HepG2 (cell line): ENCODE results near the gene CILP2. TPM values are rescaled to one million over a fixed set of nuclear protein-coding genes. Genes with fewer than 3 reads are reported as not detected.

Experiments
- KDM2A ChIP-seq: sonication (generic); formaldehyde crosslinking; IDR thresholded peaks from 2 replicates; pipeline ENCODE4 v1.4.0; 2020; ENCODE audit warnings: low read depth, missing genetic modification reagents, borderline replicate concordance
- KDM5A ChIP-seq: fragments of 200-600 bp; sonication (generic); IDR thresholded peaks from 2 replicates; pipeline ENCODE4 v1.7.0; 2018; ENCODE audit warnings: antibody characterized with exemption, mild to moderate bottlenecking, low read length, borderline replicate concordance
- MEF2D ChIP-seq: sonication (generic); formaldehyde crosslinking; IDR thresholded peaks from 2 replicates; pipeline ENCODE4 v1.5.1; 2020; ENCODE audit warnings: mild to moderate bottlenecking, missing genetic modification reagents
- NFATC3 ChIP-seq: sonication (generic); formaldehyde crosslinking; IDR thresholded peaks from 2 replicates; pipeline ENCODE4 v1.5.1; 2020; ENCODE audit warnings: mild to moderate bottlenecking, missing genetic modification reagents
- STAG1 ChIP-seq: sonication (generic); formaldehyde crosslinking; IDR thresholded peaks from 2 replicates; pipeline ENCODE4 v1.4.0; 2020; ENCODE audit warnings: missing genetic modification reagents
- YEATS2 ChIP-seq: sonication (generic); formaldehyde crosslinking; IDR thresholded peaks from 2 replicates; pipeline ENCODE4 v1.4.0; 2020; ENCODE audit warnings: missing genetic modification reagents, borderline replicate concordance
- ZBTB43 ChIP-seq: sonication (generic); formaldehyde crosslinking; conservative IDR thresholded peaks from 2 replicates; pipeline ENCODE4 v1.4.0; 2020; ENCODE audit warnings: missing genetic modification reagents
- ZNF350 ChIP-seq: sonication (generic); formaldehyde crosslinking; IDR thresholded peaks from 2 replicates; pipeline ENCODE4 v1.4.0; 2020; ENCODE audit warnings: mild to moderate bottlenecking, low read depth, missing genetic modification reagents, borderline replicate concordance
- ZNF558 ChIP-seq: sonication (generic); formaldehyde crosslinking; IDR thresholded peaks from 2 replicates; pipeline ENCODE4 v1.9.0; 2022; ENCODE audit warnings: mild to moderate bottlenecking, missing genetic modification reagents, borderline replicate concordance
- polyA plus RNA-seq, 8 experiments: library from polyadenylated mRNA; depleted of rRNA in 3 of 8; stranded (reverse) in 7 of 8; unstranded in 1 of 8; fragments of >200 nt; fragmentation: Illumina TruSeq in 4 of 8; extraction: Trizol in 4 of 8; gene quantifications; 2 replicates each; pipeline versions ENCODE4 v1.2.1 to v1.2.3, GENCODE V29; 2011 to 2016; ENCODE audit warnings: low read depth in 4 of 8, missing spikeins in 1 of 8, mixed read lengths in 1 of 8; ENCODE audit not compliant: insufficient read depth in 1 of 8
- total RNA-seq, 5 experiments: library from RNA; depleted of rRNA; stranded (reverse); fragments of >200 nt; fragmentation: Illumina TruSeq; extraction: Trizol; gene quantifications; 2 replicates each; pipeline ENCODE4 v1.2.3, GENCODE V29; 2016; ENCODE audit warnings: low read depth in 1 of 5
- TF ChIP-seq, protein P1 (sequence below): sonication (generic); formaldehyde crosslinking; IDR thresholded peaks from 2 replicates; pipeline ENCODE4 v1.5.0; 2020; ENCODE audit warnings: mild to moderate bottlenecking, missing genetic modification reagents, moderate library complexity
- TF ChIP-seq, protein P2 (sequence below): sonication (generic); formaldehyde crosslinking; IDR thresholded peaks from 2 replicates; pipeline ENCODE4 v1.8.0; 2022; ENCODE audit warnings: low read depth, missing genetic modification reagents
- TF ChIP-seq, protein P3 (sequence below): sonication (generic); formaldehyde crosslinking; IDR thresholded peaks from 2 replicates; pipeline ENCODE4 v1.5.1; 2020; ENCODE audit warnings: mild to moderate bottlenecking, missing genetic modification reagents, borderline replicate concordance
- TF ChIP-seq, protein P4 (sequence below): sonication (generic); formaldehyde crosslinking; IDR thresholded peaks from 2 replicates; pipeline ENCODE4 v1.4.0; 2020; ENCODE audit warnings: missing genetic modification reagents, borderline replicate concordance

CILP2 gene
- total and polyA plus RNA-seq, 2 of the 13 experiments (the other 11 are each of a cell fraction or from before 2014, with no cell fraction given), result 0.09 to 0.37 TPM

- TF ChIP-seq KDM2A (0 out of 2 replicates have a peak, but pooled peaks have one; percentile 22), KDM5A (no peak), YEATS2 (CRISPR knock-in tag) (no peak), STAG1 (CRISPR knock-in tag) (peak; percentile 88), ZNF558 (CRISPR knock-in tag) (no peak), ZNF350 (CRISPR knock-in tag) (peak; percentile 40; the same call in 1 of the 2 replicates), NFATC3 (CRISPR knock-in tag) (no peak), ZBTB43 (CRISPR knock-in tag) (no peak), MEF2D (0 out of 2 replicates have a peak, but pooled peaks have one; percentile 41)
- TF ChIP-seq, protein P1, sequence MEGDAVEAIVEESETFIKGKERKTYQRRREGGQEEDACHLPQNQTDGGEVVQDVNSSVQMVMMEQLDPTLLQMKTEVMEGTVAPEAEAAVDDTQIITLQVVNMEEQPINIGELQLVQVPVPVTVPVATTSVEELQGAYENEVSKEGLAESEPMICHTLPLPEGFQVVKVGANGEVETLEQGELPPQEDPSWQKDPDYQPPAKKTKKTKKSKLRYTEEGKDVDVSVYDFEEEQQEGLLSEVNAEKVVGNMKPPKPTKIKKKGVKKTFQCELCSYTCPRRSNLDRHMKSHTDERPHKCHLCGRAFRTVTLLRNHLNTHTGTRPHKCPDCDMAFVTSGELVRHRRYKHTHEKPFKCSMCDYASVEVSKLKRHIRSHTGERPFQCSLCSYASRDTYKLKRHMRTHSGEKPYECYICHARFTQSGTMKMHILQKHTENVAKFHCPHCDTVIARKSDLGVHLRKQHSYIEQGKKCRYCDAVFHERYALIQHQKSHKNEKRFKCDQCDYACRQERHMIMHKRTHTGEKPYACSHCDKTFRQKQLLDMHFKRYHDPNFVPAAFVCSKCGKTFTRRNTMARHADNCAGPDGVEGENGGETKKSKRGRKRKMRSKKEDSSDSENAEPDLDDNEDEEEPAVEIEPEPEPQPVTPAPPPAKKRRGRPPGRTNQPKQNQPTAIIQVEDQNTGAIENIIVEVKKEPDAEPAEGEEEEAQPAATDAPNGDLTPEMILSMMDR (CRISPR knock-in tag), result peak; percentile 88
- TF ChIP-seq, protein P2, sequence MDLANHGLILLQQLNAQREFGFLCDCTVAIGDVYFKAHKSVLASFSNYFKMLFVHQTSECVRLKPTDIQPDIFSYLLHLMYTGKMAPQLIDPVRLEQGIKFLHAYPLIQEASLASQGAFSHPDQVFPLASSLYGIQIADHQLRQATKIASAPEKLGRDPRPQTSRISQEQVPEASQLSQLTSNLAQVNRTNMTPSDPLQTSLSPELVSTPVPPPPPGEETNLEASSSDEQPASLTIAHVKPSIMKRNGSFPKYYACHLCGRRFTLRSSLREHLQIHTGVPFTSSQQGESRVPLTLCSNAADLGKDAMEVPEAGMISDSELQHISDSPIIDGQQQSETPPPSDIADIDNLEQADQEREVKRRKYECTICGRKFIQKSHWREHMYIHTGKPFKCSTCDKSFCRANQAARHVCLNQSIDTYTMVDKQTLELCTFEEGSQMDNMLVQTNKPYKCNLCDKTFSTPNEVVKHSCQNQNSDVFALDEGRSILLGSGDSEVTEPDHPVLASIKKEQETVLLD, result no peak
- TF ChIP-seq, protein P3, sequence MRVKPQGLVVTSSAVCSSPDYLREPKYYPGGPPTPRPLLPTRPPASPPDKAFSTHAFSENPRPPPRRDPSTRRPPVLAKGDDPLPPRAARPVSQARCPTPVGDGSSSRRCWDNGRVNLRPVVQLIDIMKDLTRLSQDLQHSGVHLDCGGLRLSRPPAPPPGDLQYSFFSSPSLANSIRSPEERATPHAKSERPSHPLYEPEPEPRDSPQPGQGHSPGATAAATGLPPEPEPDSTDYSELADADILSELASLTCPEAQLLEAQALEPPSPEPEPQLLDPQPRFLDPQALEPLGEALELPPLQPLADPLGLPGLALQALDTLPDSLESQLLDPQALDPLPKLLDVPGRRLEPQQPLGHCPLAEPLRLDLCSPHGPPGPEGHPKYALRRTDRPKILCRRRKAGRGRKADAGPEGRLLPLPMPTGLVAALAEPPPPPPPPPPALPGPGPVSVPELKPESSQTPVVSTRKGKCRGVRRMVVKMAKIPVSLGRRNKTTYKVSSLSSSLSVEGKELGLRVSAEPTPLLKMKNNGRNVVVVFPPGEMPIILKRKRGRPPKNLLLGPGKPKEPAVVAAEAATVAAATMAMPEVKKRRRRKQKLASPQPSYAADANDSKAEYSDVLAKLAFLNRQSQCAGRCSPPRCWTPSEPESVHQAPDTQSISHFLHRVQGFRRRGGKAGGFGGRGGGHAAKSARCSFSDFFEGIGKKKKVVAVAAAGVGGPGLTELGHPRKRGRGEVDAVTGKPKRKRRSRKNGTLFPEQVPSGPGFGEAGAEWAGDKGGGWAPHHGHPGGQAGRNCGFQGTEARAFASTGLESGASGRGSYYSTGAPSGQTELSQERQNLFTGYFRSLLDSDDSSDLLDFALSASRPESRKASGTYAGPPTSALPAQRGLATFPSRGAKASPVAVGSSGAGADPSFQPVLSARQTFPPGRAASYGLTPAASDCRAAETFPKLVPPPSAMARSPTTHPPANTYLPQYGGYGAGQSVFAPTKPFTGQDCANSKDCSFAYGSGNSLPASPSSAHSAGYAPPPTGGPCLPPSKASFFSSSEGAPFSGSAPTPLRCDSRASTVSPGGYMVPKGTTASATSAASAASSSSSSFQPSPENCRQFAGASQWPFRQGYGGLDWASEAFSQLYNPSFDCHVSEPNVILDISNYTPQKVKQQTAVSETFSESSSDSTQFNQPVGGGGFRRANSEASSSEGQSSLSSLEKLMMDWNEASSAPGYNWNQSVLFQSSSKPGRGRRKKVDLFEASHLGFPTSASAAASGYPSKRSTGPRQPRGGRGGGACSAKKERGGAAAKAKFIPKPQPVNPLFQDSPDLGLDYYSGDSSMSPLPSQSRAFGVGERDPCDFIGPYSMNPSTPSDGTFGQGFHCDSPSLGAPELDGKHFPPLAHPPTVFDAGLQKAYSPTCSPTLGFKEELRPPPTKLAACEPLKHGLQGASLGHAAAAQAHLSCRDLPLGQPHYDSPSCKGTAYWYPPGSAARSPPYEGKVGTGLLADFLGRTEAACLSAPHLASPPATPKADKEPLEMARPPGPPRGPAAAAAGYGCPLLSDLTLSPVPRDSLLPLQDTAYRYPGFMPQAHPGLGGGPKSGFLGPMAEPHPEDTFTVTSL (CRISPR knock-in tag), result no peak
- TF ChIP-seq, protein P4, sequence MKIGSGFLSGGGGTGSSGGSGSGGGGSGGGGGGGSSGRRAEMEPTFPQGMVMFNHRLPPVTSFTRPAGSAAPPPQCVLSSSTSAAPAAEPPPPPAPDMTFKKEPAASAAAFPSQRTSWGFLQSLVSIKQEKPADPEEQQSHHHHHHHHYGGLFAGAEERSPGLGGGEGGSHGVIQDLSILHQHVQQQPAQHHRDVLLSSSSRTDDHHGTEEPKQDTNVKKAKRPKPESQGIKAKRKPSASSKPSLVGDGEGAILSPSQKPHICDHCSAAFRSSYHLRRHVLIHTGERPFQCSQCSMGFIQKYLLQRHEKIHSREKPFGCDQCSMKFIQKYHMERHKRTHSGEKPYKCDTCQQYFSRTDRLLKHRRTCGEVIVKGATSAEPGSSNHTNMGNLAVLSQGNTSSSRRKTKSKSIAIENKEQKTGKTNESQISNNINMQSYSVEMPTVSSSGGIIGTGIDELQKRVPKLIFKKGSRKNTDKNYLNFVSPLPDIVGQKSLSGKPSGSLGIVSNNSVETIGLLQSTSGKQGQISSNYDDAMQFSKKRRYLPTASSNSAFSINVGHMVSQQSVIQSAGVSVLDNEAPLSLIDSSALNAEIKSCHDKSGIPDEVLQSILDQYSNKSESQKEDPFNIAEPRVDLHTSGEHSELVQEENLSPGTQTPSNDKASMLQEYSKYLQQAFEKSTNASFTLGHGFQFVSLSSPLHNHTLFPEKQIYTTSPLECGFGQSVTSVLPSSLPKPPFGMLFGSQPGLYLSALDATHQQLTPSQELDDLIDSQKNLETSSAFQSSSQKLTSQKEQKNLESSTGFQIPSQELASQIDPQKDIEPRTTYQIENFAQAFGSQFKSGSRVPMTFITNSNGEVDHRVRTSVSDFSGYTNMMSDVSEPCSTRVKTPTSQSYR (CRISPR knock-in tag), result no peak
These were observed 47.7 kb upstream of the CILP2 start (continued) for GRCh38 chr19:19490214-19490968.
